A673 (cell line): ENCODE data around the gene RBMS1. TPM values are rescaled to one million over a fixed set of nuclear protein-coding genes. Genes with fewer than 3 reads are reported as not detected.

Experiments
- BruUV-seq: library from RNA; stranded (reverse); fragments of 400-500 nt; replicated peaks from 2 replicates; lab custom pipeline; 2021; lab: Mats Ljungman, UMichigan
- CTCF ChIA-PET: fragments of 300-600 bp; sonication (Branson Sonifier 250); formaldehyde crosslinking; loops from one replicate; lab custom pipeline; 2022; ENCODE audit warnings: antibody characterized with exemption; lab: Charles Lee
- POLR2A ChIA-PET: fragments of 300-600 bp; sonication (Branson Sonifier 250); formaldehyde crosslinking; loops from one replicate; lab custom pipeline; 2022; ENCODE audit warnings: antibody characterized with exemption; ENCODE audit not compliant: low non-redundant PET; lab: Charles Lee
- DNase-seq: peaks from one replicate; pipeline ENCODE4 v3.0.0-alpha.2; 2015; ENCODE audit warnings: low spot score
- H3K27ac ChIP-seq: fragments of 200-600 bp; sonication (generic); 2 replicates; pipeline ENCODE4 v1.5.1; 2016; ENCODE audit warnings: mixed run types, low read depth, mild to moderate bottlenecking, mixed read lengths, antibody characterized with exemption, low read length; ENCODE audit not compliant: poor library complexity, severe bottlenecking
- H3K27me3 ChIP-seq: fragments of 200-600 bp; sonication (generic); replicated peaks from 2 replicates; pipeline ENCODE4 v1.6.1; 2017; ENCODE audit warnings: mixed run types, low read depth, mild to moderate bottlenecking, mixed read lengths, antibody characterized with exemption, low read length; ENCODE audit not compliant: insufficient read depth, poor library complexity
- H3K36me3 ChIP-seq: fragments of 200-600 bp; sonication (generic); 2 replicates; pipeline ENCODE4 v1.6.1; 2016; ENCODE audit warnings: mixed run types, mild to moderate bottlenecking, mixed read lengths, antibody characterized with exemption, low read length; ENCODE audit not compliant: insufficient read depth, poor library complexity, severe bottlenecking
- H3K4me1 ChIP-seq: fragments of 200-600 bp; sonication (generic); 2 replicates; pipeline ENCODE4 v1.6.1; 2017; ENCODE audit warnings: mixed run types, mild to moderate bottlenecking, mixed read lengths, antibody characterized with exemption, low read length; ENCODE audit not compliant: insufficient read depth, poor library complexity, severe bottlenecking
- H3K4me3 ChIP-seq: fragments of 200-600 bp; sonication (generic); 2 replicates; pipeline ENCODE4 v1.5.1; 2016; ENCODE audit warnings: low read depth, mixed run types, mild to moderate bottlenecking, mixed read lengths, low read length; ENCODE audit not compliant: poor library complexity, severe bottlenecking
- H3K9me3 ChIP-seq: fragments of 200-600 bp; sonication (generic); 2 replicates; pipeline ENCODE4 v1.6.1; 2016; ENCODE audit warnings: mixed run types, low read depth, mild to moderate bottlenecking, mixed read lengths, antibody characterized with exemption, low read length; ENCODE audit not compliant: poor library complexity, severe bottlenecking
- CTCF ChIP-seq: fragments of 300-800, 200-600 bp; sonication (generic); conservative IDR thresholded peaks from 2 replicates; pipeline ENCODE4 v1.5.1; 2017; ENCODE audit warnings: low read depth, mild to moderate bottlenecking, antibody characterized with exemption, low read length, moderate library complexity, mixed read lengths
- EZH2 ChIP-seq: fragments of 200-600 bp; sonication (generic); IDR thresholded peaks from 2 replicates; pipeline ENCODE4 v1.6.1; 2017; ENCODE audit warnings: borderline replicate concordance, low read depth, mild to moderate bottlenecking, mixed read lengths, antibody characterized with exemption, low read length; ENCODE audit not compliant: poor library complexity, severe bottlenecking
- intact Hi-C: fragments of 100-400 bp; cut with micrococcal nuclease; formaldehyde crosslinking; loops from one replicate; pipeline ENCODE4 v1.10.0; 2022; ENCODE audit not compliant: unreplicated experiment
- total RNA-seq: library from RNA; stranded (reverse); gene quantifications from 2 replicates; pipeline ENCODE4 v1.2.3, GENCODE V29; 2021

Gene RBMS1
- total RNA-seq, 1 experiment from 2014 or later, result 84.9 TPM

GRCh38 chr2:160507046-160507407, 13.4 kb upstream of the RBMS1 start:
- DNase-seq, result no peak
- POLR2A ChIA-PET, result no interaction called here

DNA sequence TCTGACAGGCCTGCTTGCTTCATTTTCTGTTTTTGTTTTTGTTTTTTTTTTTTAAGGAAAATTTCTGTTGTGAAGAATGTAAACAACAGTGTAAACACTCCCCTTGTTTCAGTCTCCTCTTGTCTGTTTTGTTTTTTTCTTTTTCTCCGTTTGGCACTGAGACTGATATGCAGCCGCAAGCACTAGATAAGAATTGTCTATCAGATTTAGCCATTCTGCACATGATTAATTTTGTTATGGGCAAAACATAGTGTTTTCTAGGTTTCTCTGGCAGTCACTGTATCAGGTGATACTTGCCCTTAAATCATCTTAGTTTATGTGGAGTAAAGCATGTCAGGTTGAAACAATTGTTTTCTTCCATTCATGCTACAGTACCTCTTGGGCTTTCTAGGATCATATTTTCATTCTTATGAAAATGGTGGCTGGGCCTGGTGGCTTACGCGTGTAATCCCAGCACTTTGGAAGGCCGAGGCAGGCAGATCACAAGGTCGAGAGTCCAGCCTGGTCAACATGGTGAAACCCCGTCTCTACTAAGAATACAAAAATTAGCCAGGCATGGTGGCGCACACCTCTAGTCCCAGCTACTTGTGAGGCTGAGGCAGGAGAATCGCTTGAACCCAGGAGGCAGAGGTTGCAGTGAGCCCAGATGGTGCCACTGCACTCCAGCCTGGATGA, 12.9 kb upstream of the RBMS1 start:
- Histone ChIP-seq H3K36me3 (no peaks in the 10 kb centered on the region), H3K9me3 (no peaks in the 10 kb centered on the region), H3K4me3 (no peak overlapping the region), H3K27ac (no peak overlapping the region), H3K4me1 (peaks cover 16% of the 10 kb centered on the region), H3K27me3 (no peaks in the 10 kb centered on the region)
- DNase-seq, result no peak
- TF ChIP-seq CTCF (no peak), EZH2 (no peak)
- POLR2A ChIA-PET, result no interaction called here
- intact Hi-C loops, result no loop called here
- CTCF ChIA-PET, result no interaction called here
- no TSS peak for BruUV-seq

More at GRCh38 chr2:160507046-160507407, 13.4 kb upstream of the RBMS1 start:
- no TSS peak for BruUV-seq
- no peaks in the 10 kb centered on the region for H3K27me3 ChIP-seq
- CTCF ChIA-PET, result no interaction called here
- intact Hi-C loops, result no loop called here
- H3K9me3 ChIP-seq, result no peaks in the 10 kb centered on the region
- peaks cover 16% of the 10 kb centered on the region for H3K4me1 ChIP-seq
- TF ChIP-seq CTCF (no peak), EZH2 (no peak)
- H3K4me3 ChIP-seq, result no peak overlapping the region
- H3K36me3 ChIP-seq, result no peaks in the 10 kb centered on the region
- H3K27ac ChIP-seq, result no peak overlapping the region

DNA sequence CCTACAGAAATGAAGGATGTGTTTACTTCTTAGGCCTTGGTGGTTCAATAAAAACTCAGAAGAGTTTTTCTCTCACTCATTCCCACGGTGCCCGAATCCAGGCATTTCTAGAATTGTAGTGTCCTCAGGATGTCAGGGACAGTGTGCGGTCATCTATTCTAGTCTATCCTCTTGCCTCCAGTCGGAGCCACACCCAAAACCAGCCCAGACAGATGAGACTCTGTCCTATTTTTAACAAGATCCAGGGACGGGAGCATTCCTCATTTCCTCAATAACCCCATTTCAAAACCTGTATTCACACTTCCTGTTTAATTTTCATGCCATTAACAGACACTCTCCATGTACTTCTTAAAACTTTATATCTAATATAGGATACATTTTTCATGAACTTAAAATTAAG, 11.6 kb upstream of the RBMS1 start:
- no peaks in the 10 kb centered on the region for H3K36me3 ChIP-seq
- TF ChIP-seq EZH2 (no peak), CTCF (no peak)
- H3K4me1 ChIP-seq, result peaks cover 6% of the 10 kb centered on the region
- no peaks in the 10 kb centered on the region for H3K27me3 ChIP-seq
- no peak for DNase-seq
- CTCF ChIA-PET, result no interaction called here
- intact Hi-C loops, result no loop called here
- no peak overlapping the region for H3K4me3 ChIP-seq
- POLR2A ChIA-PET, result no interaction called here
- no peaks in the 10 kb centered on the region for H3K9me3 ChIP-seq
- no TSS peak for BruUV-seq
- H3K27ac ChIP-seq, result no peak overlapping the region
